Measurements from ENCODE around the gene CCDC15.
A peak's percentile ranks its signal among the peaks of the same experiment; 100 is the strongest.

GRCh38 chr11:125072218-125072960, 118.4 kb downstream of the CCDC15 start:
- no peak for TF ChIP-seq POLR2A (IDR thresholded peaks at IDR 0.05; ENCODE audit: low read depth, low read length)
- 0 out of 2 replicates have a peak, but pooled peaks have one; percentile 11 for TF ChIP-seq TAF1 (IDR thresholded peaks at IDR 0.05; ENCODE audit: low read depth, low read length)

Data from GM12891 (cell line).